ENCODE data around the gene U2AF1L4. TPM values are rescaled to one million over a fixed set of nuclear protein-coding genes. Genes with fewer than 3 reads are reported as not detected.
A peak's percentile ranks its signal among the peaks of the same experiment; 100 is the strongest.

Gene U2AF1L4
- total RNA-seq, 4 donors from 2014 or later: 34.8 to 122 (median 44.9) TPM

- DNase-seq: peak; percentile 99
- Histone ChIP-seq H3K27ac (peak within 1 kb of the TSS; percentile 80 to 90 (median 83)), H3K4me1 (peaks cover 21 to 39% (median 32%) of the 10 kb centered on the region in 4 donors), H3K9me3 (no peaks in the 10 kb centered on the region), H3K36me3 (peaks cover 0 to 6% (median 2%) of the 10 kb centered on the region in 4 donors), H3K27me3 (no peaks in the 10 kb centered on the region), H3K4me3 (peak within 1 kb of the TSS; percentile 60 to 96 (median 73))
- intact Hi-C loops (cut with DNase I; ENCODE audit: low total_unique reads): loop anchor here (10.0 kb wide), 1 partner anchor 186 kb away; the partner anchor contains the start of gene LRFN3
- in situ Hi-C loops (cut with MboI; ENCODE audit: low pct_ligation_motif_present in 1 of 4, low pct_unique_long_range_greater_than_20kb in 1 of 4, low sequenced_read_pairs in 3 of 4): no loop called here
- TF ChIP-seq POLR2AphosphoS5 (IDR thresholded peaks at IDR 0.05) (peak; percentile 94 to 96 (median 95)), POLR2A (IDR thresholded peaks at IDR 0.05) (peak; percentile 87), EP300 (IDR thresholded peaks at IDR 0.05; ENCODE audit: low read depth) (no peak), CTCF (IDR thresholded peaks at IDR 0.05) (peak in 2 of 5 experiments; percentile 35 to 55)
- 0 to 1% methylated on average over 4 to 38 of the region's 45 CpGs for WGBS, 2 donors (ENCODE audit: low coverage in 1 of 2)
These were observed 3.1 kb upstream of the U2AF1L4 start, which contains the start of gene LIN37 for GRCh38 chr19:35748106-35749020. LIN37 (plus strand) TSS chr19:35748576; CDS start chr19:35748725, 149 bp downstream.

GRCh38 chr19:35746531-35746930 lies 1.3 kb upstream of the U2AF1L4 start:
- intact Hi-C loops (cut with DNase I; ENCODE audit: low total_unique reads): loop anchor here (10.0 kb wide), 1 partner anchor 188 kb away; the partner anchor contains the start of gene LRFN3
- TF ChIP-seq POLR2AphosphoS5 (IDR thresholded peaks at IDR 0.05) (no peak), CTCF (IDR thresholded peaks at IDR 0.05) (no peak), EP300 (IDR thresholded peaks at IDR 0.05; ENCODE audit: low read depth) (no peak), POLR2A (IDR thresholded peaks at IDR 0.05) (no peak)
- DNase-seq: no peak
- H3K27me3 ChIP-seq: no peaks in the 10 kb centered on the region
- H3K9me3 ChIP-seq: no peaks in the 10 kb centered on the region
- peak overlapping the region in 1 of 4 donors; percentile 77 for H3K4me3 ChIP-seq
- peaks cover 21 to 39% (median 32%) of the 10 kb centered on the region in 4 donors for H3K4me1 ChIP-seq
- H3K27ac ChIP-seq: peak overlapping the region in 2 of 4 donors; percentile 99 to 100
- in situ Hi-C loops (cut with MboI; ENCODE audit: low pct_ligation_motif_present in 1 of 4, low pct_unique_long_range_greater_than_20kb in 1 of 4, low sequenced_read_pairs in 3 of 4): no loop called here
- WGBS, 2 donors (ENCODE audit: low coverage in 1 of 2): 57 to 90% methylated on average over 2 to 5 of the region's 5 CpGs
- no peaks in the 10 kb centered on the region for H3K36me3 ChIP-seq

- WGBS, 2 donors (ENCODE audit: low coverage in 1 of 2): 2 to 8% methylated on average over 3 to 4 of the region's 4 CpGs
- intact Hi-C loops (cut with DNase I; ENCODE audit: low total_unique reads) (loop anchor here (10.0 kb wide), 1 partner anchor 189 kb away; the partner anchor contains the start of gene LRFN3), in situ Hi-C loops (cut with MboI; ENCODE audit: low pct_ligation_motif_present in 1 of 4, low pct_unique_long_range_greater_than_20kb in 1 of 4, low sequenced_read_pairs in 3 of 4) (no loop called here)
- TF ChIP-seq POLR2AphosphoS5 (IDR thresholded peaks at IDR 0.05): no peak
- TF ChIP-seq POLR2A (IDR thresholded peaks at IDR 0.05): no peak
- no peak for TF ChIP-seq CTCF (IDR thresholded peaks at IDR 0.05)
- no peak for TF ChIP-seq EP300 (IDR thresholded peaks at IDR 0.05; ENCODE audit: low read depth)
- no peaks in the 10 kb centered on the region for H3K27me3 ChIP-seq
- no peak for DNase-seq
- peaks cover 21 to 41% (median 34%) of the 10 kb centered on the region in 4 donors for H3K4me1 ChIP-seq
- peak overlapping the region; percentile 53 to 98 (median 72) for H3K4me3 ChIP-seq
- no peaks in the 10 kb centered on the region for H3K9me3 ChIP-seq
- peak overlapping the region; percentile 97 to 100 (median 100) for H3K27ac ChIP-seq
- H3K36me3 ChIP-seq: no peaks in the 10 kb centered on the region
These were observed 857 bp upstream of the U2AF1L4 start for GRCh38 chr19:35746087-35746462.

Measured in transverse colon (tissue), 4 donors.